ENCODE results near the gene PRKN.

The PRKN gene

DNA sequence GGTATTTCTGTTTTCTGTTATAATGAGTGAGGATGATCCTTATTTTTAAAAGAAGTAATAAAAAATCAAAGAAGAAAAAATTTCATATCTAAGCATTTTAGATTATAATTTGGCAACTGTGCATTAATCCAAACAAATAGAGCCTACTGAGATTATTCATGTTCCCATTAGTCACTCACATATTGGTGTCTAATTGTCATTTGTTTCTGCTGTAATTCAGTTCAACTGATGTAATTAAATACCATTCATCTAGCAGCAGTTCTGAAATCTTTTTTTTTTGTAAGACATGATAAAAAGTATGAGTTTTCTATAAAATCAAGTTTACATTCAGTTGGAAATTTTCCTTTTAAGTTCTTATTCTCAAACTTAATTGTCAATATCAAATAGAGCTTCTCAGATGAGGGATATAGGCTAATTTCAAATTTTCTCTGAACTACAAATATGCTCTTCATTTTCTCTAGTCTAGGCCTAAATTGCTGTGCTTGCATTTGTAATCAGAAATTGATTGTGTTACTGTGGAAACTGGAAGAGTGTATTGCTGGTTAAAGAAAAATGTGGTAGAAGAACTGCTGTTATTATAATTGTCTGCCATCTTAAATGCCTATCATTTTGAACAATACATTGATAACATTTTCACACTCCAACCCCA is 23.8 kb upstream of the PRKN start:
- no peak overlapping the region for H3K27ac ChIP-seq
- TF ChIP-seq, protein P1, sequence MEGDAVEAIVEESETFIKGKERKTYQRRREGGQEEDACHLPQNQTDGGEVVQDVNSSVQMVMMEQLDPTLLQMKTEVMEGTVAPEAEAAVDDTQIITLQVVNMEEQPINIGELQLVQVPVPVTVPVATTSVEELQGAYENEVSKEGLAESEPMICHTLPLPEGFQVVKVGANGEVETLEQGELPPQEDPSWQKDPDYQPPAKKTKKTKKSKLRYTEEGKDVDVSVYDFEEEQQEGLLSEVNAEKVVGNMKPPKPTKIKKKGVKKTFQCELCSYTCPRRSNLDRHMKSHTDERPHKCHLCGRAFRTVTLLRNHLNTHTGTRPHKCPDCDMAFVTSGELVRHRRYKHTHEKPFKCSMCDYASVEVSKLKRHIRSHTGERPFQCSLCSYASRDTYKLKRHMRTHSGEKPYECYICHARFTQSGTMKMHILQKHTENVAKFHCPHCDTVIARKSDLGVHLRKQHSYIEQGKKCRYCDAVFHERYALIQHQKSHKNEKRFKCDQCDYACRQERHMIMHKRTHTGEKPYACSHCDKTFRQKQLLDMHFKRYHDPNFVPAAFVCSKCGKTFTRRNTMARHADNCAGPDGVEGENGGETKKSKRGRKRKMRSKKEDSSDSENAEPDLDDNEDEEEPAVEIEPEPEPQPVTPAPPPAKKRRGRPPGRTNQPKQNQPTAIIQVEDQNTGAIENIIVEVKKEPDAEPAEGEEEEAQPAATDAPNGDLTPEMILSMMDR (conservative IDR thresholded peaks at IDR 0.05) = no peak

DNA sequence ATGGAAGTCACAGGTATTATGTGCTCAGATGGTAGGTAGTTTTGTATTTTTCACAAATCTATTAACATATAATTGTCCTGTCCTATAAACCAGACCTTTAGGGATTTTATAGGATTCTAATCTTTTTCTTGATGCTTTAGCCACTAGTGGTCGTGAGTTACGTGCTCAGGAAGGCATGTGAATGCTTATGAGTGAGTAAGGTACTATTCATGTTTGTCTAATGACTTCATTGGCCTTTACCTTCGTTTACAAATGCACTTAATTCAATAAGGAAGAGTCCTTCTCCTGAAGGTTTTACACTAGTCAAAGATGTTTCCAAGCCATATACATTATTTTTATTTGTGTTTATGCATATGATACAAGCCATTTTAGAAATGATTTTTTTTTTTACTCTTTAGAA is 23.2 kb upstream of the PRKN start:
- no peak overlapping the region for H3K27ac ChIP-seq
- TF ChIP-seq, protein P1 (conservative IDR thresholded peaks at IDR 0.05) = no peak

DNA sequence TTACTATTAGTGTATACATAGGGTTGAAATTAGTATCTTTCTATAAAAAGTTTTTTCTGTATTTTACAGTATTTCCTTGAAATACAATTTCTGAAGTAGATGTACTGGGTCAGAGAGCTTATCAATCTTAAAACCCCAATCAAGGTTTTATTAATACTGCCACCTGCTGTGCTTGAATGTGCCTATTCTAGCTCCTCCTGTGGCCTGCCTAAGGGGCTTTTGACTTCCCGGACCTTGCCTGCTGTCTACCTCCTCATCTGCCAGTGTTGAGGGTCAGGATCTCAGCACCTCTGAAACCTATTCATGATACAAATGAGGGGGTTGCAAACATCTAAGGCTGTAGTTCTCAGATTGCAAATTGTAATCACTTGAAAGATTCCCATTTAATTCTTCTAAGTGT is 9.4 kb upstream of the PRKN start:
- H3K27ac ChIP-seq = no peak overlapping the region
- TF ChIP-seq, protein P1 (conservative IDR thresholded peaks at IDR 0.05) = peak; percentile 65

DNA sequence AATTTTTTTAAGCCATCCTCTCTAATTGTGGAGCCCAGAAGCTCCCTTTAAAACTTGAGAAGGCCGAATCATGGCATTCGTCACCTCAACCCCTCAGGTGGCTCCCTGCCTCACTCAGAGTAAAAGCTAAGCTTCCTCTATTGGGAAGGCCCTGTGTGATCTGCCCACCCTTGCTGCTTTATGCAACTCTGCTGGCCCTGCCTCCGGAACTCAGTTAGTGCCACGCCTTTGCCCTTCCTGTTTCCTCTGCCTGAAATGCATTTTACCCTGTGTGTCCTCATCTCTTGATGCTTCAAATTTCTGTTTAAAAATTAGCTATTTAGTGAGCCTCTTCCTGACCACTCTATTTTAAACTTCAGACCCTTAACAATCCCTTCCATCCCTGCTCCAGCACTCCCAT is 5.9 kb upstream of the PRKN start:
- no peak overlapping the region for H3K27ac ChIP-seq
- TF ChIP-seq, protein P1 (conservative IDR thresholded peaks at IDR 0.05) = no peak

DNA sequence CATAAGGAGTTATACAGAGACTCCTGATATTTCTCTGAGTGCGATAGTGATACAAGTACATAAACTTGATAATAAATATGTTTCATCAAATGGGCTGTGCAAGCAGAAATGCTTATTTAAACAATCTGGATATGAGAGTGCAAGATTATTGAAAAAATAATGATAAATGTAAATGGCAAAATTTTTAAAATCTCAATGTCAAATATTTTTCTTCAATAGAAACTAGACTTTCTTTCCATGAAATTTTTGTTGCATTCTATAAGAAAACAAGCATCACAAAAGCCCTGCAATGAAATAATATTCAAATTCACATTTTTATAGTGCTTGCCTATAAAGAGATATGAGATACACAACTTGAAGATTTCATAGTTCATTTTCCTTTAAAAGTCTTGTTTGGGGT is 2.9 kb upstream of the PRKN start:
- TF ChIP-seq, protein P1 (conservative IDR thresholded peaks at IDR 0.05) = no peak
- no peak overlapping the region for H3K27ac ChIP-seq

DNA sequence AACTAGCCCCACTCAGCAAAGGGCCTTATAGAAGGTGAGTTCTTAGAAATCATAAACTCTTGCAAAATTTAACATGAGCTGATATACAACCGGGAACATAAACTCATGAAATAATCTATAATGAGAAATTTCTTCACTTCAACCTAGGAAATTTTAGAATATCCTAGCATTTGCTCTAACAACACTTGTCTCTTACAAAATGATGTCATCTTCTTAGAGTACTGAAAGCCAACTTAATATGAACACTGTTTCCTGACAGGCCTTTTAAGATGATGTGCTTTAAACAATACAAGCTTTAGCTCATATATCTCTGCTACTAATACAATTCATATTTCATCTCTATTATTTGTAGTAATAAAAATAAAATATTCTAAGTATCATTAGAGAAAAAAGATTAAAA is 1.1 kb upstream of the PRKN start:
- H3K27ac ChIP-seq = no peak overlapping the region
- TF ChIP-seq, protein P1 (conservative IDR thresholded peaks at IDR 0.05) = no peak

DNA sequence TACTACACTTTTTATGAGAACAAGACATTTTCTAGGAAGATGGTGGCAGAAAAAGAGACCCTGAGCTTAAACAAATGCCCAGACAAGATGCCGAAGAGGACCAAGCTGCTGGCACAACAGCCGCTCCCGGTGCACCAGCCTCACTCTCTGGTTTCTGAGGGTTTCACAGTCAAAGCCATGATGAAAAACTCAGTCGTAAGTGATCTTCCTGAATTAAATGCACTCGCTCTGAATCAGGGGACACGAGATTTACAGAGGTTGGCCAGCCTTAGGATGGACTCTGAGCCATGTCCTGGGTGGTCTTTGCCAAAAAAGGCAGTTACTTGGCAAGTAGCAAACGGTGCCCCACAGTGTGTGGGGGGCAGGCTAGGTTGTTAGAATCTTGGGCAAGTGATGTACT is 631 bp upstream of the PRKN start:
- no peak overlapping the region for H3K27ac ChIP-seq
- TF ChIP-seq, protein P1 (conservative IDR thresholded peaks at IDR 0.05) = no peak

Data from VCaP (cell line).